HepG2 (cell line): ENCODE data around the gene STX2. TPM values are rescaled to one million over a fixed set of nuclear protein-coding genes. Genes with fewer than 3 reads are reported as not detected.
A peak's percentile ranks its signal among the peaks of the same experiment; 100 is the strongest.

Source experiments
- AKAP8 ChIP-seq: sonication (generic); formaldehyde crosslinking; IDR thresholded peaks from 2 replicates; pipeline ENCODE4 v1.5.1; 2020; ENCODE audit warnings: mild to moderate bottlenecking, missing genetic modification reagents
- ARNT2 ChIP-seq: sonication (generic); formaldehyde crosslinking; IDR thresholded peaks from 2 replicates; pipeline ENCODE4 v1.8.0; 2022; ENCODE audit warnings: mild to moderate bottlenecking, low read depth, missing genetic modification reagents, moderate library complexity
- ARNTL ChIP-seq: sonication (generic); formaldehyde crosslinking; IDR thresholded peaks from 2 replicates; pipeline ENCODE4 v1.4.0; 2020; ENCODE audit warnings: mild to moderate bottlenecking, missing genetic modification reagents
- ATF7 ChIP-seq, 2 experiments: fragments of 450-650 bp in 1 of 2; sonication (generic) in 1 of 2; formaldehyde crosslinking in 1 of 2; IDR thresholded peaks; 2 replicates each; pipeline versions ENCODE4 v1.4.0 to v1.6.1; 2016 to 2020; ENCODE audit warnings: antibody characterized with exemption in 1 of 2, mild to moderate bottlenecking in 1 of 2, missing genetic modification reagents in 1 of 2
- DBP ChIP-seq: sonication (generic); formaldehyde crosslinking; IDR thresholded peaks from 2 replicates; pipeline ENCODE4 v1.4.0; 2020; ENCODE audit warnings: missing genetic modification reagents; ENCODE audit errors: not compliant biosample characterization
- DMAP1 ChIP-seq: IDR thresholded peaks from 2 replicates; pipeline ENCODE4 v1.6.1; 2016
- GMEB1 ChIP-seq: sonication (generic); formaldehyde crosslinking; IDR thresholded peaks from 2 replicates; pipeline ENCODE4 v1.5.1; 2020; ENCODE audit warnings: missing genetic modification reagents, mild to moderate bottlenecking, borderline replicate concordance
- HCFC1 ChIP-seq: fragments of 150-350 bp; IDR thresholded peaks from 2 replicates; pipeline ENCODE4 v1.6.1; 2014; ENCODE audit warnings: low read depth, low read length
- KDM5A ChIP-seq: fragments of 200-600 bp; sonication (generic); IDR thresholded peaks from 2 replicates; pipeline ENCODE4 v1.7.0; 2018; ENCODE audit warnings: antibody characterized with exemption, mild to moderate bottlenecking, low read length, borderline replicate concordance
- LBX2 ChIP-seq: sonication (generic); formaldehyde crosslinking; IDR thresholded peaks from 2 replicates; pipeline ENCODE4 v1.5.0; 2020; ENCODE audit warnings: missing genetic modification reagents, mild to moderate bottlenecking, borderline replicate concordance
- NR2C2 ChIP-seq: sonication (generic); formaldehyde crosslinking; IDR thresholded peaks from 2 replicates; pipeline ENCODE4 v1.4.0; 2020; ENCODE audit warnings: missing genetic modification reagents, mild to moderate bottlenecking, moderate library complexity, borderline replicate concordance
- PCBP1 ChIP-seq: fragments of 200-400 bp; formaldehyde crosslinking; IDR thresholded peaks from 2 replicates; pipeline ENCODE4 v1.6.1; 2017; ENCODE audit warnings: mild to moderate bottlenecking, low read depth, low read length, borderline replicate concordance
- RELA ChIP-seq: sonication (generic); formaldehyde crosslinking; IDR thresholded peaks from 2 replicates; pipeline ENCODE4 v1.4.0; 2020; ENCODE audit warnings: missing genetic modification reagents
- RFXAP ChIP-seq: sonication (generic); formaldehyde crosslinking; IDR thresholded peaks from 2 replicates; pipeline ENCODE4 v1.4.0; 2020; ENCODE audit warnings: missing genetic modification reagents, borderline replicate concordance
- SIX4 ChIP-seq: sonication (generic); formaldehyde crosslinking; IDR thresholded peaks from 2 replicates; pipeline ENCODE4 v1.4.0; 2020; ENCODE audit warnings: missing genetic modification reagents
- TAF1 ChIP-seq: sonication (generic); formaldehyde crosslinking; IDR thresholded peaks from 2 replicates; pipeline ENCODE4 v1.4.0; 2020; ENCODE audit warnings: missing genetic modification reagents
- TBL1XR1 ChIP-seq: fragments of 150-350 bp; IDR thresholded peaks from 2 replicates; pipeline ENCODE4 v1.6.1; 2014; ENCODE audit warnings: borderline replicate concordance, low read length; ENCODE audit not compliant: partially characterized antibody
- TERF1 ChIP-seq: sonication (generic); formaldehyde crosslinking; IDR thresholded peaks from 2 replicates; pipeline ENCODE4 v1.8.0; 2022; ENCODE audit warnings: mild to moderate bottlenecking, missing genetic modification reagents, moderate library complexity
- ZMYM3 ChIP-seq: sonication (generic); formaldehyde crosslinking; IDR thresholded peaks from 2 replicates; pipeline ENCODE4 v1.5.1; 2020; ENCODE audit warnings: mild to moderate bottlenecking, missing genetic modification reagents
- ZNF432 ChIP-seq: sonication (generic); formaldehyde crosslinking; IDR thresholded peaks from 2 replicates; pipeline ENCODE4 v1.5.0; 2020; ENCODE audit warnings: missing genetic modification reagents, mild to moderate bottlenecking, borderline replicate concordance
- ZNF550 ChIP-seq: sonication (generic); formaldehyde crosslinking; IDR thresholded peaks from 2 replicates; pipeline ENCODE4 v1.4.0; 2020; ENCODE audit warnings: mild to moderate bottlenecking, missing genetic modification reagents, borderline replicate concordance
- ZUFSP ChIP-seq: sonication (generic); formaldehyde crosslinking; IDR thresholded peaks from 2 replicates; pipeline ENCODE4 v1.9.0; 2021; ENCODE audit warnings: missing genetic modification reagents, mild to moderate bottlenecking, borderline replicate concordance
- polyA plus RNA-seq, 8 experiments: library from polyadenylated mRNA; depleted of rRNA in 3 of 8; stranded (reverse) in 7 of 8; unstranded in 1 of 8; fragments of >200 nt; fragmentation: Illumina TruSeq in 4 of 8; extraction: Trizol in 4 of 8; gene quantifications; 2 replicates each; pipeline versions ENCODE4 v1.2.1 to v1.2.3, GENCODE V29; 2011 to 2016; ENCODE audit warnings: low read depth in 4 of 8, missing spikeins in 1 of 8, mixed read lengths in 1 of 8; ENCODE audit not compliant: insufficient read depth in 1 of 8
- total RNA-seq, 5 experiments: library from RNA; depleted of rRNA; stranded (reverse); fragments of >200 nt; fragmentation: Illumina TruSeq; extraction: Trizol; gene quantifications; 2 replicates each; pipeline ENCODE4 v1.2.3, GENCODE V29; 2016; ENCODE audit warnings: low read depth in 1 of 5

The STX2 gene
- total and polyA plus RNA-seq, 2 of the 13 experiments (the other 11 are each of a cell fraction or from before 2014, with no cell fraction given): 13.4 to 25.1 TPM

- TF ChIP-seq ZNF550 (CRISPR knock-in tag) (no peak), ZUFSP (CRISPR knock-in tag) (no peak), RELA (no peak), TERF1 (no peak), ZNF432 (CRISPR knock-in tag) (no peak), ARNT2 (CRISPR knock-in tag) (peak; percentile 36; the same call in 1 of the 2 replicates), KDM5A (no peak), TBL1XR1 (no peak), ARNTL (no peak), ZMYM3 (CRISPR knock-in tag) (peak; percentile 79), SIX4 (CRISPR knock-in tag) (no peak), NR2C2 (CRISPR knock-in tag) (no peak), TAF1 (peak; percentile 62), DMAP1 (CRISPR knock-in tag) (peak; percentile 86; the same call in 1 of the 2 replicates), PCBP1 (no peak), RFXAP (CRISPR knock-in tag) (peak; percentile 57; the same call in 1 of the 2 replicates), ATF7 (IDR thresholded peaks at IDR 0.05) (no peak), ATF7 (CRISPR knock-in tag; IDR thresholded peaks at IDR 0.05) (no peak), GMEB1 (peak; percentile 75; the same call in 1 of the 2 replicates), LBX2 (CRISPR knock-in tag) (no peak), DBP (CRISPR knock-in tag) (peak; percentile 71), AKAP8 (CRISPR knock-in tag) (0 out of 2 replicates have a peak, but pooled peaks have one; percentile 46), HCFC1 (no peak; the same call in 1 of the 2 replicates)
Measured at GRCh38 chr12:130871286-130872178, 32.5 kb upstream of the STX2 start, which contains the start of gene RAN (continued).
